ENCODE measurements around the gene RNASEH2B.

DNA sequence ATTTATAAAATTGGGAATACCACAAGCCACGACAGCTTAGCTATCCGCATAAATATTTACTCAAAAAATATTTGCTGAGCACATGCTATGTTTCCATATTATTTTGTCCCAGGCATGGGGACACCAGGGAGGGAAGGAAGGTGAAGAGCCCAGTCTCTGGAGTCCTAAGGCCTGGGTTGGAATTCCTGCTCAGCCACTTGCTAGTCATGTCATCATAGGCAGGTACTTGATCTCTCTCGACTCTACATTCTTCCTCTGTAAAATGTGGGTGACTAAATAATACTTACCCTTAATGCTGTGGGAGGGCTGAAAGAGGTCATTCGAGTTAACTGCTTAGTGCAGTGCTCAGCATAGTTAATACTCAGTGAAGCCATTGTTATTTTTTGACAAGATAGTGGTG, 4.3 kb upstream of the RNASEH2B start:
- TF ChIP-seq, protein P1, sequence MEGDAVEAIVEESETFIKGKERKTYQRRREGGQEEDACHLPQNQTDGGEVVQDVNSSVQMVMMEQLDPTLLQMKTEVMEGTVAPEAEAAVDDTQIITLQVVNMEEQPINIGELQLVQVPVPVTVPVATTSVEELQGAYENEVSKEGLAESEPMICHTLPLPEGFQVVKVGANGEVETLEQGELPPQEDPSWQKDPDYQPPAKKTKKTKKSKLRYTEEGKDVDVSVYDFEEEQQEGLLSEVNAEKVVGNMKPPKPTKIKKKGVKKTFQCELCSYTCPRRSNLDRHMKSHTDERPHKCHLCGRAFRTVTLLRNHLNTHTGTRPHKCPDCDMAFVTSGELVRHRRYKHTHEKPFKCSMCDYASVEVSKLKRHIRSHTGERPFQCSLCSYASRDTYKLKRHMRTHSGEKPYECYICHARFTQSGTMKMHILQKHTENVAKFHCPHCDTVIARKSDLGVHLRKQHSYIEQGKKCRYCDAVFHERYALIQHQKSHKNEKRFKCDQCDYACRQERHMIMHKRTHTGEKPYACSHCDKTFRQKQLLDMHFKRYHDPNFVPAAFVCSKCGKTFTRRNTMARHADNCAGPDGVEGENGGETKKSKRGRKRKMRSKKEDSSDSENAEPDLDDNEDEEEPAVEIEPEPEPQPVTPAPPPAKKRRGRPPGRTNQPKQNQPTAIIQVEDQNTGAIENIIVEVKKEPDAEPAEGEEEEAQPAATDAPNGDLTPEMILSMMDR (IDR thresholded peaks at IDR 0.05; ENCODE audit: insufficient read depth, low read depth, low read length): no peak
- no peak for TF ChIP-seq EZH2 (IDR thresholded peaks at IDR 0.05; ENCODE audit: insufficient read depth, low read length)
